Neural progenitor cell (in vitro differentiated cells): ENCODE results near the gene TSPEAR. TPM values are rescaled to one million over a fixed set of nuclear protein-coding genes. Genes with fewer than 3 reads are reported as not detected.
"Not testable (repeated sequence)": the region's sequence is repeated elsewhere in the genome, so short reads cannot be mapped to it uniquely, and the experiment has no call there.

ENCODE experiments used
- DNase-seq: peaks from one replicate; pipeline ENCODE4 v3.0.0-alpha.2; 2016; ENCODE audit warnings: low spot score
- H2AFZ ChIP-seq: fragments of 200-600 bp; sonication (generic); replicated peaks from 2 replicates; pipeline ENCODE4 v1.6.1; 2016; ENCODE audit warnings: antibody characterized with exemption
- H3F3A ChIP-seq: fragments of 200-600 bp; sonication (generic); 2 replicates; pipeline ENCODE4 v1.6.1; 2016; ENCODE audit warnings: antibody characterized with exemption, low read depth
- H3K27ac ChIP-seq: fragments of 200-600 bp; sonication (generic); 2 replicates; pipeline ENCODE4 v1.5.1; 2016; ENCODE audit warnings: mild to moderate bottlenecking
- H3K27me3 ChIP-seq: fragments of 200-600 bp; sonication (generic); 2 replicates; pipeline ENCODE4 v1.6.1; 2016; ENCODE audit warnings: mild to moderate bottlenecking, moderate library complexity
- H3K36me3 ChIP-seq: fragments of 200-600 bp; sonication (generic); 2 replicates; pipeline ENCODE4 v1.5.1; 2016
- H3K4me1 ChIP-seq: fragments of 200-600 bp; sonication (generic); 2 replicates; pipeline ENCODE4 v1.6.1; 2016; ENCODE audit warnings: mixed run types
- H3K4me2 ChIP-seq: fragments of 200-600 bp; sonication (generic); 2 replicates; pipeline ENCODE4 v1.6.1; 2016
- H3K4me3 ChIP-seq: fragments of 200-600 bp; sonication (generic); 2 replicates; pipeline ENCODE4 v1.5.1; 2016
- H3K79me2 ChIP-seq: fragments of 200-600 bp; sonication (generic); 2 replicates; pipeline ENCODE4 v1.6.1; 2016; ENCODE audit warnings: low read depth
- H3K9ac ChIP-seq: fragments of 200-600 bp; sonication (generic); 2 replicates; pipeline ENCODE4 v1.6.1; 2016
- H3K9me3 ChIP-seq: fragments of 200-600 bp; sonication (generic); 2 replicates; pipeline ENCODE4 v1.5.1; 2016; ENCODE audit warnings: low read depth
- H4K20me1 ChIP-seq: fragments of 200-600 bp; sonication (generic); 2 replicates; pipeline ENCODE4 v1.6.1; 2016; ENCODE audit warnings: low read depth
- H3K27ac Mint-ChIP-seq: 3 replicates; pipeline ENCODE4 v1.8.0; 2021; ENCODE audit warnings: mixed read lengths
- H3K27me3 Mint-ChIP-seq: 2 replicates; pipeline ENCODE4 v1.8.0; 2022; ENCODE audit warnings: low read depth, mild to moderate bottlenecking, inconsistent platforms, moderate library complexity, mixed read lengths; ENCODE audit not compliant: insufficient read depth
- H3K36me3 Mint-ChIP-seq: 3 replicates; pipeline ENCODE4 v1.8.0; 2021; ENCODE audit warnings: mixed read lengths
- H3K4me1 Mint-ChIP-seq: 3 replicates; pipeline ENCODE4 v1.8.0; 2021; ENCODE audit warnings: mixed read lengths
- H3K4me3 Mint-ChIP-seq: 3 replicates; pipeline ENCODE4 v1.8.0; 2021; ENCODE audit warnings: mild to moderate bottlenecking, moderate library complexity, mixed read lengths
- H3K9me3 Mint-ChIP-seq: 3 replicates; pipeline ENCODE4 v1.8.0; 2020; ENCODE audit warnings: mixed read lengths
- EZH2 ChIP-seq: fragments of 200-600 bp; sonication (generic); IDR thresholded peaks from 2 replicates; pipeline ENCODE4 v1.6.1; 2017; ENCODE audit warnings: antibody characterized with exemption, mild to moderate bottlenecking, moderate library complexity
- EZH2phosphoT487 ChIP-seq: fragments of 200-600 bp; sonication (generic); IDR thresholded peaks from 2 replicates; pipeline ENCODE4 v1.6.1; 2017; ENCODE audit warnings: antibody characterized with exemption
- total RNA-seq: library from RNA; depleted of rRNA; stranded (reverse); fragments of >200 nt; gene quantifications from 2 replicates; pipeline ENCODE4 v1.2.3, GENCODE V29; 2015; ENCODE audit warnings: low replicate concordance
- TF ChIP-seq, protein P1 (sequence below): fragments of 200-600 bp; sonication (generic); IDR thresholded peaks from 2 replicates; pipeline ENCODE4 v1.5.1; 2017; ENCODE audit warnings: antibody characterized with exemption, mild to moderate bottlenecking

Gene TSPEAR
- total RNA-seq, 1 donor from 2014 or later: not detected

DNA sequence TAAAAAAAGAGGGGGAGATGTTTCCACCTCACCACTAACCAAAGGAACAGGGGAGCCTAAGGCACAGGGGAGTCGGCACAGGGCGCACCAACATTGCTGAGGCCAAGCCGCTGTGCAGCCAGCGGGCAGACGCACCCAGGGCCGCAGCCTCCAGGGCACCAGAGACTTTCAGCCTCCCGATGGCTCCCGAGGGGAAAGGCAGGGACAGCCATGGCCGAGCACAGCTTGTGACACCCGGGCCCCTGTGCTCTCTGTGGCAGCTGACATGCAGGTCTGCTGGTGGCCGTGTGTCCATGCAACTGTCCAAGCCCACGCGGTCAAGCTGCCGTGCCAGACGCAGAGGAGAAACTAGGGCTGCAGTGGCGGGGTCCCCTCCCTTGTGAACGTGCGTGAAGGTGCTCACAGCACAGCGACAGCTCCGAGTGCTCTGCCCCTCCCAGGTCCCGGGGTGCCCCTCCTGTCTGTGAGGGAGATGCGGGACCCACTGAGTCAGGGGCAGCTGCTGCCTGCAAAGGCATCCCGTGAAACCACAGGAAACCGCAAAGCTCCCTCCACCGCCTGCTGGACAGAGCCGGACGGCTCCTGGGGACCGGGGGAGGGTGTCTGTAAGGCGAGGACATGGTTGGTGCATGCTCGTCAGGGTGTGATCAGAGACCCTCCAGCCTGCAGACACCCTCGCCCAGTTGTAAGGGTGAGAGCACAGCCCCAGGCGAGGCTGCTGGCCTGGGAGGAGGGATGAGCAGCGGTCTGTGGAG, 62.6 kb downstream of the TSPEAR start:
- peak overlapping the region; percentile 38 for H3K27ac Mint-ChIP-seq
- Histone ChIP-seq H3K27me3 (no peaks in the 10 kb centered on the region), H3K4me3 (no peak overlapping the region), H3F3A (peaks cover 13% of the 10 kb centered on the region), H3K4me1 (peaks cover 19% of the 10 kb centered on the region), H3K79me2 (no peaks in the 10 kb centered on the region), H3K36me3 (no peaks in the 10 kb centered on the region), H3K9ac (no peak overlapping the region), H3K4me2 (no peak overlapping the region), H4K20me1 (no peaks in the 10 kb centered on the region), H3K9me3 (peaks cover 8% of the 10 kb centered on the region), H3K27ac (no peak overlapping the region), H2AFZ (no peak overlapping the region)
- H3K4me1 Mint-ChIP-seq: peaks cover 13% of the 10 kb centered on the region
- no peak overlapping the region for H3K4me3 Mint-ChIP-seq
- peaks cover 14% of the 10 kb centered on the region for H3K27me3 Mint-ChIP-seq
- TF ChIP-seq, protein P1, sequence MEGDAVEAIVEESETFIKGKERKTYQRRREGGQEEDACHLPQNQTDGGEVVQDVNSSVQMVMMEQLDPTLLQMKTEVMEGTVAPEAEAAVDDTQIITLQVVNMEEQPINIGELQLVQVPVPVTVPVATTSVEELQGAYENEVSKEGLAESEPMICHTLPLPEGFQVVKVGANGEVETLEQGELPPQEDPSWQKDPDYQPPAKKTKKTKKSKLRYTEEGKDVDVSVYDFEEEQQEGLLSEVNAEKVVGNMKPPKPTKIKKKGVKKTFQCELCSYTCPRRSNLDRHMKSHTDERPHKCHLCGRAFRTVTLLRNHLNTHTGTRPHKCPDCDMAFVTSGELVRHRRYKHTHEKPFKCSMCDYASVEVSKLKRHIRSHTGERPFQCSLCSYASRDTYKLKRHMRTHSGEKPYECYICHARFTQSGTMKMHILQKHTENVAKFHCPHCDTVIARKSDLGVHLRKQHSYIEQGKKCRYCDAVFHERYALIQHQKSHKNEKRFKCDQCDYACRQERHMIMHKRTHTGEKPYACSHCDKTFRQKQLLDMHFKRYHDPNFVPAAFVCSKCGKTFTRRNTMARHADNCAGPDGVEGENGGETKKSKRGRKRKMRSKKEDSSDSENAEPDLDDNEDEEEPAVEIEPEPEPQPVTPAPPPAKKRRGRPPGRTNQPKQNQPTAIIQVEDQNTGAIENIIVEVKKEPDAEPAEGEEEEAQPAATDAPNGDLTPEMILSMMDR: no peak
- TF ChIP-seq EZH2phosphoT487 (no peak), EZH2 (no peak)
- H3K9me3 Mint-ChIP-seq: peaks cover 30% of the 10 kb centered on the region
- no peak for DNase-seq
- H3K36me3 Mint-ChIP-seq: peaks cover 4% of the 10 kb centered on the region

DNA sequence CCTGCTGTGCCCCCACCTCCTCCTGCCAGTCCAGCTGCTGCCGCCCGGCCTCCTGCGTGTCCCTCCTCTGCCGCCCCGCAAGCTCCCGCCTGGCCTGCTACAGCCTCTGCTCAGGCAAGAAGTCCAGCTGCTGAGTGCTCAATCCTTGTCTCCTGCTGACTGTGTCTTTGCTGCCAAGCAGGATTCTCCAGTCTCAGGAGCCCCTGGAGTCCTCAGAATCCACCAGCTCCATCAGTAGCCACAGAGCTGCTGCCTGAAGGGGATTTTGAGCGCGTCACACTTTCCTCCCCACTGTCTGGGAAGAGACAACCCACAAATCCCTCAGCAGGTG, 64.2 kb downstream of the TSPEAR start:
- Histone ChIP-seq H3K9ac (no peak overlapping the region), H3K4me2 (peak overlapping the region; percentile 8), H3K4me1 (peaks cover 19% of the 10 kb centered on the region), H3F3A (peaks cover 16% of the 10 kb centered on the region), H3K36me3 (no peaks in the 10 kb centered on the region), H3K79me2 (no peaks in the 10 kb centered on the region), H3K4me3 (no peak overlapping the region), H3K27ac (no peak overlapping the region), H3K27me3 (no peaks in the 10 kb centered on the region), H4K20me1 (no peaks in the 10 kb centered on the region), H3K9me3 (peaks cover 8% of the 10 kb centered on the region), H2AFZ (peak overlapping the region; percentile 76)
- DNase-seq: peak; percentile 41
- peaks cover 12% of the 10 kb centered on the region for H3K27me3 Mint-ChIP-seq
- TF ChIP-seq EZH2phosphoT487 (no peak), EZH2 (no peak)
- TF ChIP-seq, protein P1: no peak
- H3K4me1 Mint-ChIP-seq: peaks cover 15% of the 10 kb centered on the region
- H3K36me3 Mint-ChIP-seq: peaks cover 4% of the 10 kb centered on the region
- no peak overlapping the region for H3K4me3 Mint-ChIP-seq
- H3K9me3 Mint-ChIP-seq: peaks cover 34% of the 10 kb centered on the region
- no peak overlapping the region for H3K27ac Mint-ChIP-seq

DNA sequence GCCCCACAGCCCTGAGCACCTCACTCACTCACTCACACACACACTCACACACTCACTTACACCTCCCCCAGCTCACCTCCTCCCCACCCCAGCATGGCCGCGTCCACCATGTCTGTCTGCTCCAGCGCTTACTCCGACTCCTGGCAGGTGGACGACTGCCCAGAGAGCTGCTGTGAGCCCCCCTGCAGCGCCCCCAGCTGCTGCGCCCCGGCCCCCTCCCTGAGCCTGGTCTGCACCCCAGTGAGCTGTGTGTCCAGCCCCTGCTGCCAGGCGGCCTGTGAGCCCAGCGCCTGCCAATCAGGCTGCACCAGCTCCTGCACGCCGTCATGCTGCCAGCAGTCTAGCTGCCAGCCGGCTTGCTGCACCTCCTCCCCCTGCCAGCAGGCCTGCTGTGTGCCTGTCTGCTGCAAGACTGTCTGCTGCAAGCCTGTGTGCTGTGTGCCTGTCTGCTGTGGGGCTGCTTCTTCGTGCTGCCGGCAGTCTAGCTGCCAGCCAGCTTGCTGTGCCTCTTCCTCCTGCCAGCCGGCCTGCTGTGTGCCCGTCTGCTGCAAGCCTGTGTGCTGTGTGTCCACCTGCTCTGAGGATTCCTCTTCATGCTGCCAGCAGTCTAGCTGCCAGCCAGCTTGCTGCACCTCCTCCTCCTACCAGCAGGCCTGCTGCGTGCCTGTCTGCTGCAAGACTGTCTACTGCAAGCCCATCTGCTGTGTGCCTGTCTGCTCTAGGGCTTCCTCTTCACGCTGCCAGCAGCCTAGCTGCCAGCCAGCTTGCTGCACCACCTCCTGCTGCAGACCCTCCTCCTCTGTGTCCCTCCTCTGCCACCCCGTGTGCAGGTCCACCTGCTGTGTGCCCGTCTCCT, 64.8 kb downstream of the TSPEAR start, which contains the start of gene KRTAP10-11:
TSS of gene KRTAP10-11 (plus strand) at position 49 of the 856 bp plus-strand sequence. CDS start at position 94, 45 bp downstream.
- H3K9me3 ChIP-seq, H3K36me3 Mint-ChIP-seq, H3K36me3 ChIP-seq, H3K4me3 ChIP-seq, H4K20me1 ChIP-seq, H3K27me3 ChIP-seq, H3K9ac ChIP-seq, H3K4me3 Mint-ChIP-seq, H3K27ac Mint-ChIP-seq, H3K27ac ChIP-seq, H3K79me2 ChIP-seq: not testable (repeated sequence)
- peak; percentile 20 for DNase-seq
- Mint-ChIP-seq H3K27me3 (peaks cover 12% of the 10 kb centered on the region), H3K4me1 (peaks cover 15% of the 10 kb centered on the region), H3K9me3 (peaks cover 35% of the 10 kb centered on the region)
- Histone ChIP-seq H2AFZ (peak within 1 kb of the TSS; percentile 76), H3F3A (peaks cover 16% of the 10 kb centered on the region), H3K4me1 (peaks cover 19% of the 10 kb centered on the region), H3K4me2 (peak within 1 kb of the TSS; percentile 8)
